H9 (cell line): ENCODE measurements around the gene NACAD. TPM values are rescaled to one million over a fixed set of nuclear protein-coding genes. Genes with fewer than 3 reads are reported as not detected.

Source experiments
- DNase-seq: peaks from one replicate; pipeline ENCODE4 v3.0.0-alpha.2; 2017
- H2AFZ ChIP-seq: one replicate; pipeline ENCODE4 v1.6.1; 2013; ENCODE audit warnings: mild to moderate bottlenecking, low read length, control low read depth, moderate library complexity
- H2AK5ac ChIP-seq: 2 replicates; pipeline ENCODE4 v1.6.1; 2013; ENCODE audit warnings: low read length, control low read depth, mixed read lengths; ENCODE audit not compliant: insufficient read length
- H2BK120ac ChIP-seq: one replicate; pipeline ENCODE4 v1.6.1; 2013; ENCODE audit warnings: low read depth, mild to moderate bottlenecking, low read length, control low read depth, inconsistent platforms; ENCODE audit not compliant: poor library complexity, severe bottlenecking
- H2BK12ac ChIP-seq: 2 replicates; pipeline ENCODE4 v1.6.1; 2013; ENCODE audit warnings: low read length, control low read depth, mixed read lengths, low read depth; ENCODE audit not compliant: insufficient read length
- H2BK15ac ChIP-seq: 2 replicates; pipeline ENCODE4 v1.6.1; 2013; ENCODE audit warnings: low read depth, low read length, control low read depth
- H2BK20ac ChIP-seq: one replicate; pipeline ENCODE4 v1.6.1; 2013; ENCODE audit warnings: low read depth, mild to moderate bottlenecking, low read length, control low read depth, inconsistent platforms; ENCODE audit not compliant: poor library complexity, severe bottlenecking
- H2BK5ac ChIP-seq: 2 replicates; pipeline ENCODE4 v1.6.1; 2013; ENCODE audit warnings: low read length, control low read depth, mixed read lengths; ENCODE audit not compliant: insufficient read length
- H3K14ac ChIP-seq: 2 replicates; pipeline ENCODE4 v1.6.1; 2013; ENCODE audit warnings: low read length, control low read depth; ENCODE audit not compliant: insufficient read depth
- H3K18ac ChIP-seq: 2 replicates; pipeline ENCODE4 v1.6.1; 2013; ENCODE audit warnings: low read depth, mild to moderate bottlenecking, mixed read lengths, low read length, control low read depth; ENCODE audit not compliant: insufficient read length
- H3K23ac ChIP-seq: 2 replicates; pipeline ENCODE4 v1.6.1; 2013; ENCODE audit warnings: low read length, control low read depth, mixed read lengths, low read depth; ENCODE audit not compliant: insufficient read length
- H3K23me2 ChIP-seq: 2 replicates; pipeline ENCODE4 v1.6.1; 2013; ENCODE audit warnings: low read depth, mild to moderate bottlenecking, mixed read lengths, low read length, control low read depth; ENCODE audit not compliant: insufficient read length, poor library complexity, severe bottlenecking
- H3K27ac ChIP-seq: 2 replicates; pipeline ENCODE4 v1.5.1; 2013; ENCODE audit warnings: low read length, control low read depth, mixed read lengths, low read depth; ENCODE audit not compliant: insufficient read length
- H3K27me3 ChIP-seq: 2 replicates; pipeline ENCODE4 v1.6.1; 2013; ENCODE audit warnings: low read length, control low read depth, inconsistent platforms; ENCODE audit not compliant: insufficient read depth
- H3K4ac ChIP-seq: 2 replicates; pipeline ENCODE4 v1.6.1; 2013; ENCODE audit warnings: low read depth, mild to moderate bottlenecking, control low read depth, inconsistent platforms, low read length, moderate library complexity
- H3K4me1 ChIP-seq: 2 replicates; pipeline ENCODE4 v1.6.1; 2013; ENCODE audit warnings: low read length, control low read depth, inconsistent platforms; ENCODE audit not compliant: insufficient read depth
- H3K4me2 ChIP-seq: 2 replicates; pipeline ENCODE4 v1.6.1; 2013; ENCODE audit warnings: low read length, control low read depth, mixed read lengths; ENCODE audit not compliant: insufficient read length, insufficient read depth
- H3K56ac ChIP-seq: 2 replicates; pipeline ENCODE4 v1.6.1; 2013; ENCODE audit warnings: low read depth, mild to moderate bottlenecking, mixed read lengths, low read length, control low read depth; ENCODE audit not compliant: insufficient read length
- H3K79me1 ChIP-seq: 2 replicates; pipeline ENCODE4 v1.6.1; 2013; ENCODE audit warnings: low read depth, mild to moderate bottlenecking, moderate library complexity, low read length, control low read depth, inconsistent platforms; ENCODE audit not compliant: insufficient read depth, poor library complexity, severe bottlenecking
- H3K79me2 ChIP-seq: 2 replicates; pipeline ENCODE4 v1.6.1; 2013; ENCODE audit warnings: low read length, control low read depth, inconsistent platforms; ENCODE audit not compliant: insufficient read depth
- H3K9ac ChIP-seq: 2 replicates; pipeline ENCODE4 v1.6.1; 2013; ENCODE audit warnings: low read length, control low read depth, mixed read lengths; ENCODE audit not compliant: insufficient read length; ENCODE audit errors: extremely low read depth
- H3K9me3 ChIP-seq: one replicate; pipeline ENCODE4 v1.6.1; 2013; ENCODE audit warnings: low read depth, low read length, inconsistent platforms; ENCODE audit not compliant: control insufficient read depth
- H3T11ph ChIP-seq: one replicate; pipeline ENCODE4 v1.6.1; 2013; ENCODE audit warnings: mild to moderate bottlenecking, low read length, control low read depth, inconsistent platforms
- H4K20me1 ChIP-seq: one replicate; pipeline ENCODE4 v1.6.1; 2013; ENCODE audit not compliant: control insufficient read depth, insufficient read length, insufficient read depth
- H4K5ac ChIP-seq: 2 replicates; pipeline ENCODE4 v1.6.1; 2013; ENCODE audit warnings: low read depth, mild to moderate bottlenecking, mixed read lengths, low read length, control low read depth; ENCODE audit not compliant: insufficient read length
- H4K8ac ChIP-seq: replicated peaks from 2 replicates; pipeline ENCODE4 v1.6.1; 2013; ENCODE audit warnings: low read length, control low read depth, mixed read lengths, low read depth; ENCODE audit not compliant: insufficient read length
- H4K91ac ChIP-seq: 2 replicates; pipeline ENCODE4 v1.6.1; 2013; ENCODE audit warnings: low read depth, mild to moderate bottlenecking, moderate library complexity, mixed read lengths, low read length, control low read depth; ENCODE audit not compliant: insufficient read length
- H3K27ac Mint-ChIP-seq, 3 experiments: 2 replicates in 2 of 3; 3 replicates in 1 of 3; pipeline ENCODE4 v1.8.0; 2020 to 2021; ENCODE audit warnings: mixed read lengths in 3 of 3, mild to moderate bottlenecking in 1 of 3, moderate library complexity in 1 of 3
- H3K27me3 Mint-ChIP-seq: 2 replicates; pipeline ENCODE4 v1.8.0; 2021; ENCODE audit warnings: low read depth, mild to moderate bottlenecking, moderate library complexity, mixed read lengths
- H3K36me3 Mint-ChIP-seq, 3 experiments: 2 replicates in 2 of 3; 3 replicates in 1 of 3; pipeline ENCODE4 v1.8.0; 2020 to 2021; ENCODE audit warnings: low read depth in 3 of 3, mixed read lengths in 3 of 3; ENCODE audit not compliant: insufficient read depth in 1 of 3
- H3K4me1 Mint-ChIP-seq, 2 experiments: 2 replicates each; pipeline ENCODE4 v1.8.0; 2020; ENCODE audit warnings: mixed read lengths in 2 of 2
- H3K4me3 Mint-ChIP-seq, 2 experiments: 2 replicates in 1 of 2; 3 replicates in 1 of 2; pipeline ENCODE4 v1.8.0; 2020 to 2021; ENCODE audit warnings: mild to moderate bottlenecking in 2 of 2, mixed read lengths in 2 of 2, moderate library complexity in 1 of 2
- H3K9me3 Mint-ChIP-seq, 2 experiments: 2 replicates in 1 of 2; 3 replicates in 1 of 2; pipeline ENCODE4 v1.8.0; 2020; ENCODE audit warnings: mild to moderate bottlenecking in 2 of 2, mixed read lengths in 2 of 2, moderate library complexity in 1 of 2
- CTCF ChIP-seq: fragments of 200-600 bp; sonication (generic); conservative IDR thresholded peaks from 3 replicates; pipeline ENCODE4 v1.8.0; 2021; ENCODE audit warnings: antibody characterized with exemption, mild to moderate bottlenecking
- WGBS: extraction: QIAGEN DNeasy Blood & Tissue Kit; methylation state at CpG from one replicate; pipeline ENCODE4 v1.1.7; 2013; ENCODE audit warnings: missing lambda C conversion rate, low lambda C conversion rate, mixed read lengths; ENCODE audit not compliant: insufficient read length; ENCODE audit errors: extremely low coverage; 5-methylcytosine and 5-hydroxymethylcytosine counted together
- total RNA-seq: library from RNA; stranded (reverse); gene quantifications from 2 replicates; pipeline ENCODE4 v1.2.1, GENCODE V29; 2021

Gene NACAD
- total RNA-seq, 1 experiment from 2014 or later, result 8.0 TPM

GRCh38 chr7:45129906-45130305, 41.1 kb upstream of the NACAD start:
- Histone ChIP-seq H2BK20ac (no peak overlapping the region), H3K9me3 (no peaks in the 10 kb centered on the region), H2BK5ac (no peak overlapping the region), H3K4me1 (no peaks in the 10 kb centered on the region), H3K23me2 (no peaks in the 10 kb centered on the region), H3K56ac (no peak overlapping the region), H4K5ac (no peak overlapping the region), H3K27me3 (no peaks in the 10 kb centered on the region), H3K14ac (no peak overlapping the region), H4K8ac (no peak overlapping the region), H2BK12ac (no peak overlapping the region), H2BK120ac (no peak overlapping the region), H2AFZ (no peak overlapping the region), H4K20me1 (no peaks in the 10 kb centered on the region), H3K18ac (no peak overlapping the region), H3T11ph (no peak overlapping the region), H4K91ac (no peak overlapping the region), H3K79me2 (no peaks in the 10 kb centered on the region), H3K79me1 (no peaks in the 10 kb centered on the region), H3K4me2 (no peak overlapping the region), H2BK15ac (no peak overlapping the region), H2AK5ac (no peak overlapping the region), H3K4ac (no peak overlapping the region), H3K23ac (no peak overlapping the region), H3K9ac (no peak overlapping the region), H3K27ac (no peak overlapping the region)
- no peak for DNase-seq
- H3K27ac Mint-ChIP-seq, result no peak overlapping the region; a peak in 1 of 7 replicates
- peaks cover 2% of the 10 kb centered on the region; the same call in 1 of the 2 replicates for H3K27me3 Mint-ChIP-seq
- no peak overlapping the region for H3K4me3 Mint-ChIP-seq
- no CpG with 5 or more reads among the region's 12 CpGs for WGBS
- no peaks in the 10 kb centered on the region for H3K36me3 Mint-ChIP-seq
- H3K9me3 Mint-ChIP-seq, result no peaks in the 10 kb centered on the region
- no peaks in the 10 kb centered on the region for H3K4me1 Mint-ChIP-seq
- no peak for TF ChIP-seq CTCF
